Stomach (tissue), 9 donors: ENCODE measurements around the gene UTS2. TPM values are rescaled to one million over a fixed set of nuclear protein-coding genes. Genes with fewer than 3 reads are reported as not detected.

Source experiments
- DNase-seq, 2 donors: peaks; one replicate each; pipeline versions ENCODE4 v3.0.0 to v3.0.0-alpha.2; 2013 to 2019
- H3K27ac ChIP-seq, 5 donors: fragments of 200-600 bp in 4 of 5; sonication (generic) in 4 of 5; one replicate each; pipeline ENCODE4 v1.5.1; 2013 to 2019; ENCODE audit warnings: mild to moderate bottlenecking in 1 of 5, moderate library complexity in 1 of 5
- H3K27me3 ChIP-seq, 3 donors: fragments of 200-600 bp; sonication (generic); one replicate each; pipeline ENCODE4 v1.5.1; 2017 to 2019; ENCODE audit warnings: mixed run types in 1 of 3
- H3K36me3 ChIP-seq, 4 donors: fragments of 200-600 bp; sonication (generic); 1 replicate in 3 of 4; 2 replicates in 1 of 4; pipeline ENCODE4 v1.5.1; 2016 to 2019
- H3K4me1 ChIP-seq, 4 donors: fragments of 200-600 bp; sonication (generic); one replicate each; pipeline ENCODE4 v1.5.1; 2016 to 2019
- H3K4me3 ChIP-seq, 4 donors: fragments of 200-600 bp; sonication (generic) in 3 of 4; one replicate each; pipeline ENCODE4 v1.5.1; 2016 to 2019; ENCODE audit warnings: mild to moderate bottlenecking in 1 of 4
- H3K9me3 ChIP-seq, 4 donors: fragments of 200-600 bp; sonication (generic); one replicate each; pipeline ENCODE4 v1.5.1; 2016 to 2019
- EP300 ChIP-seq: sonication (generic); formaldehyde crosslinking; IDR thresholded peaks from one replicate; pipeline ENCODE4 v1.6.1; 2017; ENCODE audit warnings: antibody characterized with exemption
- POLR2A ChIP-seq, 4 donors: fragments of 450-650 bp; IDR thresholded peaks; one replicate each; pipeline ENCODE4 v1.6.1; 2016; ENCODE audit warnings: antibody characterized with exemption in 4 of 4, control low read depth in 2 of 4, mild to moderate bottlenecking in 1 of 4, moderate library complexity in 1 of 4
- POLR2AphosphoS5 ChIP-seq, 3 donors: sonication (generic); formaldehyde crosslinking; IDR thresholded peaks; one replicate each; pipeline ENCODE4 v1.6.1; 2016; ENCODE audit warnings: antibody characterized with exemption in 3 of 3
- WGBS, 5 donors: extraction: QIAGEN DNeasy Blood & Tissue Kit in 3 of 5; methylation state at CpG; one replicate each; pipeline versions ENCODE4 v1.1.5 to v1.1.7; 2013 to 2018; 5-methylcytosine and 5-hydroxymethylcytosine counted together
- intact Hi-C: fragments of 100-400 bp; cut with DNase I; formaldehyde crosslinking; loops from one replicate; pipeline ENCODE4 v1.15.1; 2023; ENCODE audit warnings: low total_unique reads
- polyA plus RNA-seq, 3 donors: library from polyadenylated mRNA; stranded (reverse); fragments of 200-250 nt; gene quantifications; one replicate each; pipeline ENCODE4 v1.2.3, GENCODE V29; 2013
- total RNA-seq, 5 donors: library from RNA; depleted of rRNA; stranded (reverse); fragments of >200 nt; gene quantifications; one replicate each; pipeline versions ENCODE4 v1.1.0 to v1.2.3, GENCODE V29; 2014 to 2016
- TF ChIP-seq, protein P1 (sequence below), 7 experiments: fragments of 450-650 bp in 4 of 7; fragments of 200-600 bp in 3 of 7; sonication (generic) in 3 of 7; IDR thresholded peaks; one replicate each; pipeline ENCODE4 v1.5.1; 2016 to 2019; ENCODE audit warnings: antibody characterized with exemption in 7 of 7, control low read depth in 2 of 7, mild to moderate bottlenecking in 1 of 7
- donor health status: healthy with polysubstance abuse.
- donor health status: Bipolar disorder and iron deficiency.
- donor health status: healthy.

UTS2 gene
- total and polyA plus RNA-seq, 8 donors = 0.73 TPM; not detected in 7

DNA sequence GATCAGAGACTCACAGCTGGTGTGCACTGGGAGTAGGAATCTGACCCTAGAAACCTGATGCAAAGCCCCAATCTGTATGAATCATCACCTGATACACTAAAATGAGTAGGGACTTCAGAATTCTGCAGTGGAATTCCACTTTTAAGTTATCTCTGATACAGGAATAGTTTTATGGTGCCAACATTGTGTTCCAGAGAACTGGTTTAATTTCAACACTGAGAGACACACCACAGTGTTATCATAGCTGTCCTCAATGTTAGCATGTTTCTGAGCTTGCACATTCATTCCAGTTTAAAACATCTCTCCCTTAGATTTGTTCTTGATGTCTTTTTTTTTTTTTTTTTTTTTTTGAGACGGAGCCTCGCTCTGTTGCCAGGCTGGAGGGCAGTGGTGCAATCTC, 7.1 kb downstream of the UTS2 start:
- no peaks in the 10 kb centered on the region for H3K4me1 ChIP-seq
- intact Hi-C loops = no loop called here
- no peaks in the 10 kb centered on the region for H3K9me3 ChIP-seq
- peaks cover 0 to 50% (median 45%) of the 10 kb centered on the region in 4 donors for H3K36me3 ChIP-seq
- TF ChIP-seq, protein P1, sequence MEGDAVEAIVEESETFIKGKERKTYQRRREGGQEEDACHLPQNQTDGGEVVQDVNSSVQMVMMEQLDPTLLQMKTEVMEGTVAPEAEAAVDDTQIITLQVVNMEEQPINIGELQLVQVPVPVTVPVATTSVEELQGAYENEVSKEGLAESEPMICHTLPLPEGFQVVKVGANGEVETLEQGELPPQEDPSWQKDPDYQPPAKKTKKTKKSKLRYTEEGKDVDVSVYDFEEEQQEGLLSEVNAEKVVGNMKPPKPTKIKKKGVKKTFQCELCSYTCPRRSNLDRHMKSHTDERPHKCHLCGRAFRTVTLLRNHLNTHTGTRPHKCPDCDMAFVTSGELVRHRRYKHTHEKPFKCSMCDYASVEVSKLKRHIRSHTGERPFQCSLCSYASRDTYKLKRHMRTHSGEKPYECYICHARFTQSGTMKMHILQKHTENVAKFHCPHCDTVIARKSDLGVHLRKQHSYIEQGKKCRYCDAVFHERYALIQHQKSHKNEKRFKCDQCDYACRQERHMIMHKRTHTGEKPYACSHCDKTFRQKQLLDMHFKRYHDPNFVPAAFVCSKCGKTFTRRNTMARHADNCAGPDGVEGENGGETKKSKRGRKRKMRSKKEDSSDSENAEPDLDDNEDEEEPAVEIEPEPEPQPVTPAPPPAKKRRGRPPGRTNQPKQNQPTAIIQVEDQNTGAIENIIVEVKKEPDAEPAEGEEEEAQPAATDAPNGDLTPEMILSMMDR (IDR thresholded peaks at IDR 0.05) = no peak
- TF ChIP-seq POLR2A (IDR thresholded peaks at IDR 0.05) (no peak), EP300 (no peak), POLR2AphosphoS5 (IDR thresholded peaks at IDR 0.05) (no peak)
- 80 to 100% (median 89%) methylated on average over 1 to 2 of the region's 2 CpGs for WGBS, 5 donors
- H3K4me3 ChIP-seq = no peak overlapping the region
- DNase-seq = no peak
- no peak overlapping the region for H3K27ac ChIP-seq
- no peaks in the 10 kb centered on the region for H3K27me3 ChIP-seq

DNA sequence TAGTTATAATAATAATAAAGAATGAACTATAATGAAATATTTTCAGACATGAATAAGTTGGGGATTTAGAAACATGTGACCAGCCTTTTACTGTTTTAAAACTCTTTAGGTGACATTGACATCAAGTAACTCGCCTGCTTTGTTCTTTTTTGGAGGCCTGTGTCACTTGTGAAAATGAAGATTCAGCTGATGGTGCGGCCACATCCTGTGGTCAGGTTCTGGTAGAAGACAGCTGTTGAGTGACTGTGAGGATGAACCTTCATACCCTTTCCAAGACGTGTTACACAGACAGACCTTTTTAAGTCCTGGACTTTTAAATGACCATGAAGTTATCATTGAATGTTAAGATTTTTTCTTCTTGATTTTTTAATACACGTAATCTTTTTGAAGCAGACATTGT, 10.3 kb downstream of the UTS2 start:
- Histone ChIP-seq H3K9me3 (peaks cover 0 to 15% (median 9%) of the 10 kb centered on the region in 4 donors), H3K4me1 (no peaks in the 10 kb centered on the region), H3K4me3 (no peak overlapping the region), H3K36me3 (peaks cover 17 to 82% (median 77%) of the 10 kb centered on the region in 4 donors), H3K27ac (no peak overlapping the region), H3K27me3 (no peaks in the 10 kb centered on the region)
- intact Hi-C loops = no loop called here
- DNase-seq = no peak
- TF ChIP-seq POLR2AphosphoS5 (IDR thresholded peaks at IDR 0.05) (no peak), EP300 (no peak), POLR2A (IDR thresholded peaks at IDR 0.05) (no peak)
- TF ChIP-seq, protein P1 (IDR thresholded peaks at IDR 0.05) = no peak
- 80 to 88% (median 83%) methylated on average over 4 of the region's 4 CpGs for WGBS, 5 donors

DNA sequence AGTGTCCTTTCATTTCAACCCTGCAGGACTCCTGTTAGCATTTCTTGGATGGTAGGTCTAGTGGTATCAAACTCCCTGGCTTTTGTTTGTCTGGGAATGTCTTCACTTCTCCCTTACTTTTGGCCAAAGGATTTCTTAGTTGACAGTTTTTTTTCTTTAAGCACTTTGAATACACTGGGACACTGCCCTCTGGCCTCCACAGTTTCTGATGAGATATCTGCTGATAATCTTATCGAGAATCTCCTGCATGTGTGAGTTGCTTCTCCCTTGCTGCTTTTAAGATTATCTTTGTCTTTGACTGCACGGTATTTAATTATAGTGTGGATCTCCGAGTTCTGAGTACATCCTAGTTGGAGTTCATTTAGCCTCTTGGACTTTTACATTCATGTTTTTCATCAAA, 13.3 kb downstream of the UTS2 start:
- Histone ChIP-seq H3K4me3 (no peak overlapping the region), H3K27me3 (no peaks in the 10 kb centered on the region), H3K27ac (no peak overlapping the region), H3K9me3 (peaks cover 0 to 15% (median 9%) of the 10 kb centered on the region in 4 donors), H3K36me3 (peaks cover 35 to 99% (median 96%) of the 10 kb centered on the region in 4 donors), H3K4me1 (no peaks in the 10 kb centered on the region)
- 89 to 95% (median 91%) methylated on average over 3 of the region's 3 CpGs for WGBS, 5 donors
- DNase-seq = no peak
- TF ChIP-seq EP300 (no peak), POLR2A (IDR thresholded peaks at IDR 0.05) (no peak), POLR2AphosphoS5 (IDR thresholded peaks at IDR 0.05) (no peak)
- TF ChIP-seq, protein P1 (IDR thresholded peaks at IDR 0.05) = no peak
- intact Hi-C loops = no loop called here

DNA sequence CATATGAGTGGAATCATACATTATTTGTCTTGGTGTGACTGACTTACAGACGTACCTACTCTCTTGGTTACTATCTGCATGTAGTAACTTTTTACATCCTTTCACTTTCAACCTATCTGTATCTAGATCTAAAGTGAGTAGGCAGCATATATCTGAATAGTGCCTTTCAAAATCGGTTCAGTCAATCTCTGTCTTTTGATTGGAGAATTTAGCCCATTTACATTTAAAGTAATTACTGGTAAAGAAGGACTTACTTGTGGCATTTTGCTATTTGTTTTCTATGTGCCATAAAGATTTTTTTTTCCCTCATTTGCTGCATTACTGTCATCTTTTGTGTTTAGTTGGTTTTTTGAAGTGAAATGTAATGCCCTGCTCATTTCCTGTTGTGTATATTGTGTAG, 14.2 kb downstream of the UTS2 start:
- intact Hi-C loops = no loop called here

DNA sequence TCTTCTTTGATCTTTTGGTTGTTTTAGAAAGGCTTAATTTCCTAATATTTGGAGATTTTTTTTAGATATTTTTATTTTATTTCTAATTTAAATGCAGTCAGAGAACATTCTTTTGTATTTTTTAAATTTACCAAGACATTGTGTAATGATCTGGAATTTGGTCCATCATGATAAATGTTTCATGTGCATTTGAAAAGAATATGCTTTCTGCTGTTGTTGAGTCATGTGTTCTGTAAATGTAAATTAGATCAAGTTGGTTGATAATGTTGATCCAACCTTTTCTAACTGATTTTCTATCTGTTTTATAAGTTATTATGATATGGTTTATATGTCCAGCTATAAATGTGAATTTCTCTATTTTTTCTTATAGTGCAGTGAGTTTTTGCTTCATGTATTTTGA, 19.8 kb downstream of the UTS2 start:
- Histone ChIP-seq H3K27ac (no peak overlapping the region), H3K4me1 (peaks cover 0 to 19% (median 3%) of the 10 kb centered on the region in 4 donors), H3K27me3 (no peaks in the 10 kb centered on the region), H3K36me3 (peaks cover 18 to 79% (median 68%) of the 10 kb centered on the region in 4 donors), H3K4me3 (no peak overlapping the region), H3K9me3 (peaks cover 0 to under 1% (median 0%) of the 10 kb centered on the region in 4 donors)
- no peak for TF ChIP-seq EP300
- TF ChIP-seq, protein P1 (IDR thresholded peaks at IDR 0.05) = no peak
- TF ChIP-seq POLR2A (IDR thresholded peaks at IDR 0.05) = no peak
- no peak for TF ChIP-seq POLR2AphosphoS5 (IDR thresholded peaks at IDR 0.05)
- intact Hi-C loops = no loop called here
- no peak for DNase-seq

More for the DNA sequence above, 14.2 kb downstream of the UTS2 start:
- WGBS, 5 donors = 90 to 96% (median 94%) methylated on average over 2 of the region's 2 CpGs
- Histone ChIP-seq H3K36me3 (peaks cover 35 to 100% (median 98%) of the 10 kb centered on the region in 4 donors), H3K4me1 (no peaks in the 10 kb centered on the region), H3K27ac (no peak overlapping the region), H3K4me3 (no peak overlapping the region), H3K27me3 (no peaks in the 10 kb centered on the region), H3K9me3 (peaks cover 0 to 15% (median 9%) of the 10 kb centered on the region in 4 donors)
- no peak for DNase-seq
- TF ChIP-seq POLR2AphosphoS5 (IDR thresholded peaks at IDR 0.05) = no peak
